Jurkat, Clone E6-1 (cell line): ENCODE measurements around the gene CBFA2T3.

Experiments
- DNase-seq: peaks from one replicate; pipeline ENCODE4 v3.0.0-alpha.2; 2011; ENCODE audit warnings: low read depth, low spot score
- H3K4me3 ChIP-seq: 2 replicates; pipeline ENCODE4 v1.5.1; 2011; ENCODE audit warnings: mild to moderate bottlenecking, low read length, control low read depth, moderate library complexity

CBFA2T3 gene

DNA sequence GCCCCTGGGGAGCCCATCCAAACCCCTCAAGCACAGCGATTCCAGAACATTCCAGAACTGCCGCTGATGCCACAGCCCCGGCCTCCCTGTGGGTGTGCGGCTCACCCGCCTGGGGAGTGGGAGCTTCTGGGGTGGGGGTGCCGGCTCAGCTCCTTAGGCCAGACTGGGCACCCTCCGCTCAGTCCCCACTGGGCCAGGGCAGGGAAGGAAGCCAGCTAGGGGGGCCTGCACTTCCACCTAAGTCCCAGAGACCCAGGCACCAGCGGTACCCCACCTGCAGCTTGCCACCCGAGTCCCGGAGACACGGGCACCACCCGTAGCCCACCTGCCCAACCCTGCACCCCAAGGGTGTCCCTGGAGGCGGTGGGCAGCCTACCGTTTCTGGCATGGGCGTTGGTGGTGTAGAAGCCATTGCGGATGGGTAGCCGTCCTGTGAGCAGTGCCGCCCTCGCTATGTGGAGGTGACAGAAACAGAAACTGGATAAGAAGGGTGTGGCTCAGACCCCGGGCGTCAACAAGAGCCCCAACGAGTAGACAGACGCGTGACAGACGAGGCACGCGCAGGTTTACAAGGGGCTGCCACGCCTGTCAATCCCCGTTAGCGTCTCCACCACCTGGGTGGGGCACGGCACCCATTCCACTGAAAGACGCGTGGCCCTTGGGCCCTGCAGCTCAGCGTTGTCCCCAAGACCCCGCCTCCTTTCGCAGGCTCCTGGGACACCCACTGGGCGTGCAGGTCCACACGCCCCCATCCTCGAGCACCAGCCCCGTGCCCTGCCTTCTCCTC is 135.3 kb downstream of the CBFA2T3 start:
- H3K4me3 ChIP-seq = no peak overlapping the region
- DNase-seq = no peak

DNA sequence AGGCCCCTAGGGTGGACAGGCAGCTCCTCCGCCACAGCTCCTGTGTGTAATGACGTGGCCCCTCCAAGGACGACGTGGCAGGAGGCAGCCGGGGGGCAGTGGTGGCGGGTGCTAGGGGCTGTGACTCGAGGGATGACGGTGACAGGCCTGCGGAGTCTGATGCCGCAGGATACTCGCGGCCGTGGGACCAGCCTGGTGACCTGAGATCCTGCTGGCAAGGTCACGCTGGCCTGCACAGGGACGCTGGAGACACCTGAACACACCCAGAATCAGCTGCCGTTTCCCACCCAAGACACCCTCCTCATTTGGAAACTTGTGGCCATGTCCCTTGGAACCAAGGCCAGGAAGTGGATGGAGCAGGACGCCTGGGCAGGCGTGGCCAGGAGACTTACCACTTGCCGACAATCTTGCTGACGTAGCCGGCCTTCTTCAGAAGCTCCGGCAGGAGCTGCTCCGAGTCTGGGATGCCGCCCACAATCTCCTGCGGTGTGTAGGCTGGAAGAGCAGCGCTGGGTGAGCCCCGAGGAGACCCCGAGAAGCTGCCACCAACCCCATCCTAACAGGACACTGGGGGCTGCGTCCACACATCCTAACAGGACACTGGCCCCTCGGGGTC is 136.3 kb downstream of the CBFA2T3 start:
- DNase-seq = no peak
- H3K4me3 ChIP-seq = no peak overlapping the region

DNA sequence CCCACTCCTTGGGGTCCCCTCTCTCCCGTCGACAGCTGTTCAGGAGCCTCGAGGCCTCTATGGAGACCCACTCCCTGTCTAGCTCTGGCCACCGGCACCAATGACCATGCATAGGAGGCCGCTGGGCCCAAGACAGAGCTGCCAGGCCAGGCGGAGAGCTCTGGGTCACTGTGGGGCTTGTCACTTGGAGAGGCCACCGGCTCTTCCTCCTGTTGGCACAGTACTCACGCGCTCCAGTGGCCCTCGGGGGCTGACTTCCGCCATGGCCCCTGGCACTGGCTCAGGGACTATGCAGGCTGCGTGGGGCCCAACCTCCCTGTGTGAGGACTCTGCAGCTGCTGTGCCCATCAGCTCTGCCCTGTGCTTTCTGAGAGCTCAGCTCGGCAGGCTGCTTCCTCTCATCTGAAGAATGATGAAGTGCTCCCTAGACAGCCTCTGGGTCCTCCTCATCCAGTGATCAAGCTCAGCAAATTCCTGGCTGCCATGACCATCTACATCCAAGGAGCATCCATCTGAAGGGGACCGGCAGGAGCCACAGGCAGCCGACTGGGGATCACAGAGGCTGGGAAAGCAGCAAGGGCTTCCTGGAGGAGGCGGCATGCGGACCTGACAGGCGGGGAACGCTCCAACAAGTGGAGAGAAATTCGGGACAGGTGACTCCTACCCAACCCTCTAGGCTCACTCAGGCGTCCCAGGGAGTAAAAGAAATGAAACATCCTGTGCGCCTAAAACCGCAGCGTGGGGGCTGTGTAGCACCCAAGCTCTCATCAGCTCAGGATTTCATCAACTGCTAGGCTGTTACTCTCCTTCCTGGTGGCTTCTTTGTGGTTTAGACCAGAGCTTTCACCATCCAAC is 137.0 kb downstream of the CBFA2T3 start:
- no peak overlapping the region for H3K4me3 ChIP-seq
- DNase-seq = no peak

DNA sequence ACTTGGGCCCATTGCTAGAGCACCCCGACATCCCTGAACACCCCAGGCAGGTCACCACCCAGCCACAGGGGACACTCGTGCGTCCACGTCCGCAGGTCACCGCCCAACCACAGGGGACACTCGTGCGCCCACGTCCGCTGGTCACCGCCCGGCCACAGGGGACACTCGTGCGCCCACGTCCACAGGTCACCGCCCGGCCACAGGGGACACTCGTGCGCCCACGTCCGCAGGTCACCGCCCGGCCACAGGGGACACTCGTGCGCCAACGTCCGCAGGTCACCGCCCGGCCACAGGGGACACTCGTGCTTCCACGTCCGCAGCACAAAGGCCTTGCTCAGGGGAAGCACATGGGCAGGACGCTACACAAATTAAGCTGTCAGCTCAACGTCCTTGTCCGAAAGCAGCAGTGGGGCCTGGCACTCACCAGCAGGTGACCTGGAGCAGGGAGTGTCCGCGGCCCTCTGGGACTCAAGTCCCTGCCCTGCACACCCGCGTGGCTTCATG is 137.9 kb downstream of the CBFA2T3 start:
- H3K4me3 ChIP-seq = no peak overlapping the region
- DNase-seq = no peak

DNA sequence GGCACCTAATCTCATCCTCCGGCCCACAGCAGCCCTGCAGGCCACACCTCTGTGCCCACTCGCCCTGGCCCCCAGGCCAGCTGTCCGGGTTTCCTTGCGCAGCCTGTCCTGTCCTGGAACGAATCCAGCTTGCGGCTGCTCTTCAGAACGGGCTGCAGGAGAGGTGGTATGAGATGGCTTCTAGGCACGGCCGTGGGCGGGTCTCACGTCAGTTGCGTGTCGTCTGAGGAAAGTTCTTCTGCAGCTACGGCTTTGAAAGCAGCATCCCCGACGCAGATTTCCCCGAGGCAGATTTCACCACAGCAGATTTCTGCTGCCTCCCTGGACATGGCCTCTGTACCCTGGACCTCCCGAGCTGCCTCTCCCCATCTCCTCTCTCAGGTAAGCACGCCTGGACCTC is 138.4 kb downstream of the CBFA2T3 start:
- H3K4me3 ChIP-seq = no peak overlapping the region
- DNase-seq = no peak

DNA sequence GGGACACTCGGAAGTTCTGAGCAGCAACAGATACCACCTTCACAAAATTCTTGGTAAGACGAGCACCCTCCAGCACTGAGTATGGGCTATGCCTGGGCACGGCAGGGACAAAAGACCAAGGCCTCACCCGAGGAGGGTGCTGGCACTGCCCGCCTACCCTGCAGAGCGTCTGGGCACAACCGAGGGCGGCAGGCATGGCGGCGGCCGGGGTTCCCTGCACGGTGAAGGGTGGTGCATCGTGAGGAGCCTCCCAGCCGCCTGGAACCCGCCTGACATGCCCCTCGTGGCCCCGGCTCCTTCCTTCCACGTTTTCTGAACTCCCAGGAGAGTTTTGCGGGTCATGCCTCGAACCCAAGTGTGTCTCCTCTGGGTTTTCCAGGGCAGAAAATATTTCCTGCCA is 139.2 kb downstream of the CBFA2T3 start:
- DNase-seq = no peak
- no peak overlapping the region for H3K4me3 ChIP-seq

DNA sequence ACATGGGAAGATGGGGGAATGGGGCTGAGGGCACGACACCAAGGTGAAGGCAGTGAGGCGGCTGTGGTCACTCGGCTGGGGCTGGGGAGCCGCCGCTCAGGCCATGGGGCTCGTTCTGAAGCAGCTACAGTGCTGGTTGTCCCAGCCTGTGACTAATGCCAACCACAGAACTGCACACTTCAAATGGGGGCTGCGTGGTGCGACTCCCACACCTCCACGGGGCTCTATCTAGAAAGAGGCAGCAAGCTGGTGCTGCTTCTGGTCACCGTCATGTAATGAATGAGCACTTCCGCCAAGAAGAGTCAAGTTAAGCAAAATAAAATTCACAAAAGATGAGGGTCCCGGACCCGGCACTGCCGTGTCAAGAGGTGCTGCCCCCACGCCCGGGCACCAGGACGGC is 140.2 kb downstream of the CBFA2T3 start:
- no peak for DNase-seq
- H3K4me3 ChIP-seq = no peak overlapping the region

DNA sequence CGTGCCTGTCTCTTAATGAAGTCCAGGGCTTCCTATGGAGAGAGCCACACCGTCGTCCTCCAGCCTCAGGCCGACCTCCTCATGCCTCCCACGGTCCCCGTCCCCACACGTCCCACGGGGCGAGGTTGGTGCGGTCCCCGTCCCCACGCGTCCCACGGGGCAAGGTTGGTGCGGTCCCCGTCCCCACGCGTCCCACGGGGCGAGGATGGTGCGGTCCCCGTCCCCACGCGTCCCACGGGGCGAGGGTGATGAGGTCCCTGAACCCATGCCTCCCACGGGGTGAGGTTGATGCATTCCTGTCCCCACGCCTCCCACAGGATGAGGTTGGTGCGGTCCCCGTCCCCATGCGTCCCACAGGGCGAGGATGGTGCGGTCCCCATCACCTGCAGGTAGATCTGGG is 141.2 kb downstream of the CBFA2T3 start:
- no peak overlapping the region for H3K4me3 ChIP-seq
- DNase-seq = no peak

DNA sequence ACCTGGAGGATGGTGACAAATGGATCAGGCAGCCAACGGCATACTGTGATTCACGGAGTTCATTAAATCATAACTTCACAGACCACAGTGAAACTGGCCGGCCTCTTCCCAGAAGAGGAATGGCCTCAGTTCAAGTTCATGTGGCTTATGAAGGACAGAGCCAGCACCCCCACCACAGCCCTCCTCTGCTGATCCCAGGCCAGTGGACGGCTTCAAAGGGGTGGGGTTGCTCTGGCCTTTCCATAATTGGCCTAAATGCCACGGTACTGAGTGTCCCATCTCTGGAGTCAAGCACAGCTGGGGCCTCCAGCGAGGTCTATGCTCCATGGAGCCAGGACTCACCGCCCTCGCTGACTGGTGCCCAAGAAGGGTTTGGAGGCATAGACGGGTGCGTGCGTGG is 141.6 kb downstream of the CBFA2T3 start:
- DNase-seq = no peak
- H3K4me3 ChIP-seq = no peak overlapping the region

DNA sequence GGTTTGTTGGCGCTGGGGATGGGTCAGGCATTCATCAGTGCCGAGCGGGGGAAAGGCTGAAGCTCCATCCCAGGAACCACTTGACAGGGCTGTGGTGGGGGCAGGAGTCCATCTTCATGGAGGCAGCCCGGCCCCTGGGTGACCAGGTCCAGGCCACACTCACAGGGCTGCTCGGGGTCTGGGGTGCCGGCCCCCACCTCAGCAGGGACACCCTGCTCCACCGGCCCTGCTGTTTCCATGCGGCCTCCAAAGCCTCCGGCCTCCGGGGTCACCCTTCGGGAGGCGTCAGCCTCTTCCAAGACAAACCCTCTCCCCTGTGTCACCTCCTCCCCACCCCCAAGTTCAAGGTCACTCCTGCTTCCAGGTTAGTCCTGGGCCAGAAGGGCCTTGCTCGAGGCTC is 142.3 kb downstream of the CBFA2T3 start:
- H3K4me3 ChIP-seq = no peak overlapping the region
- DNase-seq = no peak

DNA sequence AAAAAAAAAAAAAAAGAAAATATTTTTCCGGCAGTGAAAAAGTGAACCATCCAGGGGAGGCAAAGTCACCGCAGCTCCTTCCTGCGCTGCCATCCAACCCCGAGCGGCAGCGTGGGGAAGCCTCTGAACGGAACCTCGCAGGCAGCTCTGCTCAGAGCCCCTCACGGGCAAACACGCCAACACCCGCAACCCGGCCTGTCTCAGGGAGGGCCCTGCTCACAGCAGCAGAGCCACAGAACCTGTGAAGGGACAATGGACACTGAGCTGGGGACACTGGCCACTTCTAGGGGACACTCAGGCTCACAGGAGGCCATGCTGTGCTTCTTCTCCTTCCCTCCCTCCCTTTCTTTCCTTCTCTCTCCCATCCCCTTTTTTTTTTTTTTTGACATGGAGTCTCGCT is 143.9 kb downstream of the CBFA2T3 start:
- H3K4me3 ChIP-seq = no peak overlapping the region
- DNase-seq = no peak

DNA sequence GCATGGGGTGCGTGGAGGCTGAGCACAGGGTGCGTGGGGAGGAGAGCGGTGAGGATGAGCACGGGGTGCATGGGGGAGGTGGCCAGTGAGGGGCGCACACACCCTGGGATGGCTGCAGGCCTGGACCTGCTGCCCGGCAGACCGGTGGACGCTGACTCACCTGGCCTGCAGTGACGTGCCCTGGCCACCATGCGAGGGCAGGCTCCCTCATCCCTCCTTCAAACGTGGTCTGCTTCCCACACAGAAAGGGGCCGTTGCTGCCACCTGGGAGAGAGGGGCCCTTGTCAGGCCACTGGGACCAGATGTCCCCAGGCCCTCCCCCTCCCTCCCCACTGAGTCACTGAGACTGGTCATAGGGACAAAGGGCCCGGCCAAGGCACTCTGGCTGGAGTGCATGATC is 145.2 kb downstream of the CBFA2T3 start:
- no peak for DNase-seq
- no peak overlapping the region for H3K4me3 ChIP-seq

DNA sequence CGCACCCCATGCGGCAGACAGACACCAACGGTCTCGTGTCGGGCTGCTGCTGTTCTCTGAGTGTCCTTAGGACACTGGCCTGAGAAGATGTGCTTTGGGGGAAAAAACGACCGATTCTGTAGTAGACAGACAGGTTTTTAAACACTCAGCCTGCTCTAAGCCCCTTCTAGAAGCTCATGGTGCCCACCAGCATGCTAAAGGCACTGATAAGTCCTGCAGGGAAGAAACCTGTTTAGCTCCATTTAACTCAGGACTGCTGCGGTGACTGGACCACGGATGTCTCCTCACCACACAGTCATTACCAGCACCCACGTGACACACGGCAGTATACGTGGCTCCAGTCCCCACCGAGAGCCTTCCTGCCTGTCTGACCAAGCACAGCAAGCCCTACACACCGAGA is 146.2 kb downstream of the CBFA2T3 start:
- no peak overlapping the region for H3K4me3 ChIP-seq
- DNase-seq = no peak

DNA sequence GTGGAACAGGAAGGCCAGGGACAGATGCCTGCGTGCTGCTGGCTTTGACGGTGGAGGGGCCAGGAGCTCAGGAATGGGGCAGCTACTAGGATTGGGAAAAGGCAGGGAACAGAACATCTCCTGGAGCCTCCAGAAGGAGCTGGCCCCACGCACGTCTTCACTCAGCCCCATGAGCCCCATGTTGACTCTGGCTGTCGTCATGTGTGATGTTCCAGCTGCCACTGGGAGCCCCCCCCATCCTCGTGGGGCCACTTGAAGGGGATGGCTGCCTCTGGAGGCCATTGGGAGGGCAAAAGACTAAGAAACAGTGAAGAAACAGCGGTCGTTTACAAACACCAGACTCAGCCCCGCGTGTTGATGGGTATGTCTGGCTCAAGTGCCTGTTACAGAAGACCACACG is 146.7 kb downstream of the CBFA2T3 start:
- no peak overlapping the region for H3K4me3 ChIP-seq

DNA sequence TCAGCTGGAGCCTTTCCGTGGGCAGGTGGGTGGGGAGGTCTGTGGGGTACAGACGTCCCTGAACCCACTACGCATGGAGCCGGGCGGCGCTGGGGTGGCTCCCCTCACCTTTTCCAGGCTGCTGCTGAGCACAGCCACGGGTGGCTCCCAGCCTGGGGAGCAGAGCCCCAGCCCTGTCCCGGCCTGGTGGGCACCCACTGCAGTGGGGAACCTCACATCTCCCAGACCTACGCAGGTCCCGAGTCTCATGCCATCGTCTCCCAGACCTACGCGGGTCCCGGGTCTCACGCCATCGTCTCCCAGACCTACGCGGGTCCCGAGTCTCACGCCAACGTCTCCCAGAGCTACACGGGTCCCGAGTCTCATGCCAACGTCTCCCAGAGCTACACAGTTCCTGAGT is 148.3 kb downstream of the CBFA2T3 start:
- DNase-seq = no peak
- no peak overlapping the region for H3K4me3 ChIP-seq

More for the DNA sequence above, 146.7 kb downstream of the CBFA2T3 start:
- no peak for DNase-seq

DNA sequence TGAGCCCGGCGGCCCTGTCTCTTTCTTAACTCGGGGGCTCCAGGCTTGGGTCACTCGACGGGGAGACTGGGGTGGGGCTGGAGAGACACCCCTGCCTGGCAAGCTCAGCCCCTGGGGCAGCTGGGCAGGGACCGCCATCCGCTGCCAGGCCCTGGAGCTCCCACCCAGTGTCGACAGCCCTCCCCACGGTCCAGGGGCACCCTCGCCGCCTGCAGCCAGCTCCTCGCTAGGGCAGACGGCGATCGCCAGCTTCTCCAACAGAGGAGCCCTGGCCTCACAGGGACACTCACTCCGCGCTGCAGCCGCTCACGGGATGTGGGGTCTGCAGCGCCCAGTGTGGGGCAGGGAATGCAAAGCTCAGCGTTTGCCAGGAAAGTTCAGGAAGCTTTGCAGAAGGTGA is 149.3 kb downstream of the CBFA2T3 start:
- no peak for DNase-seq
- no peak overlapping the region for H3K4me3 ChIP-seq

DNA sequence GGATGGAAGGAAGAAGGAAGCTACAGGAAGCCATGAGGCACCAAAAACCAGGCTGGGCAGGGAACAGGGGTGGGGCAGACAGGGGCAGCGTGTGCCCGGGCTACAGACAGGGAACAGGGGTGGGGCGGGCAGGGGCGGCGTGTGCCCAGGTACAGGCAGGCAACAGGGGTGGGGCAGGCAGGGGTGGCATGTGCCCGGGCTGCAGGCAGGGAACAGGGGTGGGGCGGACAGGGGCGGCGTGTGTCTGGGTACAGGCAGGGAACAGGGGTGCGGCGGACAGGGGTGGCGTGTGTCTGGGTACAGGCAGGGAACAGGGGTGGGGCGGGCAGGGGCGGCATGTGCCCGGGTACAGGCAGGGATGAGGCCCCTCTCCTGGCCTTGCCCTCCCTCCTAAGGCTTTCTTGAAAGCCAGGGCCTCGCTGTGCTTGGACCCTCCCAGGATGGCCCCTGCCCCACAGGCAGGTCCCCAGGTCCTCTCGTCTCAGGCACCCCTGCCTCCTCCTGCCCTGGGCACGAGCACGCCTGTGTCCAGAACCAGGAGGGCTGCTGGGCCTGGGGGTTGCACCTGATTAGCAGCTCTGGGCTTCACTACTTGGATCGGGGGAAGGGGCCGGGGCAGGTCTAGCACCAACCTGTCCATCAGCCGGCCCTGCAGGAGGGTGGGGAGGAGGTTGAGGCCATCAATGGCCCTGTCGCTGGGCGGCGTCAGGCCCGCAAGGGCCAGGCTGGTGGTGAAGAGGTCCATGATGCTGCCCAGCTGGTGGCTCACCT is 150.8 kb downstream of the CBFA2T3 start:
- DNase-seq = no peak
- H3K4me3 ChIP-seq = no peak overlapping the region

DNA sequence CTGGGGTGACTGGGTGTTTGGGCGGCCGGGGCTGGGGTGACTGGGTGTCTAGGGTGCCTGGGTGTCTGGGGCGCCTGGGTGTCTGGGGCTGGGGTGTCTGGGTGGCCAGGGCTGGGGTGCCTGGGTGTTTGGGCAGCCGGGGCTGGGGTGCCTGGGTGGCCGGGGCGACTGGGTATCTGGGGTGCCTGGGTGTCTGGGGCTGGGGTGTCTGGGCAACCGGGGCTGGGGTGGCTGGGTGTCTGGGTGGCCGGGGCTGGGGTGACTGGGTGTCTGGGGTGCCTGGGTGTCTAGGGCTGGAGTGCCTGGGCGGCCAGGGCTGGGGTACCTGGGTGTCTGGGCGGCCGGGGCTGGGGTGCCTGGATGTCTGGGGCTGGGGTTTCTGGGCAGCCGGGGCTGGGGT is 151.9 kb downstream of the CBFA2T3 start:
- DNase-seq = no peak
- H3K4me3 ChIP-seq = no peak overlapping the region
